ENCODE measurements around the gene UPK3A.
A peak's percentile ranks its signal among the peaks of the same experiment; 100 is the strongest.
"Not testable (repeated sequence)": the region's sequence is repeated elsewhere in the genome, so short reads cannot be mapped to it uniquely, and the experiment has no call there.

Gene UPK3A

GRCh38 chr22:45286854-45287551, 2.3 kb downstream of the UPK3A start:
- H3K9ac ChIP-seq (ENCODE audit: low read length): no peak overlapping the region
- H3K4me1 ChIP-seq (ENCODE audit: control insufficient read depth, insufficient read depth, low read length): peaks cover 36% of the 10 kb centered on the region
- H3K4me3 ChIP-seq (ENCODE audit: low read depth, low read length): no peak overlapping the region
- no peaks in the 10 kb centered on the region for H3K9me3 ChIP-seq (ENCODE audit: control insufficient read depth, insufficient read depth, low read depth, low read length)
- H3K27me3 ChIP-seq (ENCODE audit: control insufficient read depth, insufficient read depth, low read length): peaks cover 43% of the 10 kb centered on the region
- H3K27ac ChIP-seq (ENCODE audit: low read depth, low read length): no peak overlapping the region
- H3K36me3 ChIP-seq (ENCODE audit: control insufficient read depth, insufficient read depth, low read length): no peaks in the 10 kb centered on the region

- Histone ChIP-seq H3K4me1 (ENCODE audit: control insufficient read depth, insufficient read depth, low read length) (peaks cover 27% of the 10 kb centered on the region), H3K36me3 (ENCODE audit: control insufficient read depth, insufficient read depth, low read length) (no peaks in the 10 kb centered on the region), H3K27ac (ENCODE audit: low read depth, low read length) (no peak overlapping the region), H3K4me3 (ENCODE audit: low read depth, low read length) (0 out of 2 replicates have a peak overlapping the region, but pooled peaks have one; percentile 1), H3K9me3 (ENCODE audit: control insufficient read depth, insufficient read depth, low read depth, low read length) (no peaks in the 10 kb centered on the region), H3K27me3 (ENCODE audit: control insufficient read depth, insufficient read depth, low read length) (peaks cover 12% of the 10 kb centered on the region; the same call in 1 of the 2 replicates), H3K9ac (ENCODE audit: low read length) (no peak overlapping the region)
Observed at GRCh38 chr22:45290410-45290936, 5.7 kb downstream of the UPK3A start.

GRCh38 chr22:45291061-45291930, 6.5 kb downstream of the UPK3A start:
- peaks cover 23% of the 10 kb centered on the region for H3K4me1 ChIP-seq (ENCODE audit: control insufficient read depth, insufficient read depth, low read length)
- no peak overlapping the region for H3K27ac ChIP-seq (ENCODE audit: low read depth, low read length)
- no peaks in the 10 kb centered on the region for H3K36me3 ChIP-seq (ENCODE audit: control insufficient read depth, insufficient read depth, low read length)
- H3K9me3 ChIP-seq (ENCODE audit: control insufficient read depth, insufficient read depth, low read depth, low read length): no peaks in the 10 kb centered on the region
- no peak overlapping the region for H3K9ac ChIP-seq (ENCODE audit: low read length)
- peaks cover 4% of the 10 kb centered on the region; the same call in 1 of the 2 replicates for H3K27me3 ChIP-seq (ENCODE audit: control insufficient read depth, insufficient read depth, low read length)
- H3K4me3 ChIP-seq (ENCODE audit: low read depth, low read length): no peak overlapping the region

GRCh38 chr22:45291931-45292290, 7.2 kb downstream of the UPK3A start:
- Histone ChIP-seq H3K4me3 (ENCODE audit: low read depth, low read length) (no peak overlapping the region), H3K36me3 (ENCODE audit: control insufficient read depth, insufficient read depth, low read length) (no peaks in the 10 kb centered on the region), H3K27me3 (ENCODE audit: control insufficient read depth, insufficient read depth, low read length) (peaks cover 2% of the 10 kb centered on the region; the same call in 1 of the 2 replicates), H3K4me1 (ENCODE audit: control insufficient read depth, insufficient read depth, low read length) (peaks cover 17% of the 10 kb centered on the region), H3K9me3 (ENCODE audit: control insufficient read depth, insufficient read depth, low read depth, low read length) (no peaks in the 10 kb centered on the region), H3K27ac (ENCODE audit: low read depth, low read length) (no peak overlapping the region), H3K9ac (ENCODE audit: low read length) (no peak overlapping the region)

- no peak overlapping the region for H3K9ac ChIP-seq (ENCODE audit: low read length)
- no peak overlapping the region for H3K4me3 ChIP-seq (ENCODE audit: low read depth, low read length)
- H3K27me3 ChIP-seq (ENCODE audit: control insufficient read depth, insufficient read depth, low read length): peaks cover 2% of the 10 kb centered on the region; the same call in 1 of the 2 replicates
- peaks cover 13% of the 10 kb centered on the region for H3K4me1 ChIP-seq (ENCODE audit: control insufficient read depth, insufficient read depth, low read length)
- no peak overlapping the region for H3K27ac ChIP-seq (ENCODE audit: low read depth, low read length)
- no peaks in the 10 kb centered on the region for H3K9me3 ChIP-seq (ENCODE audit: control insufficient read depth, insufficient read depth, low read depth, low read length)
- no peaks in the 10 kb centered on the region for H3K36me3 ChIP-seq (ENCODE audit: control insufficient read depth, insufficient read depth, low read length)
Observed at GRCh38 chr22:45292731-45293442, 8.1 kb downstream of the UPK3A start.

- Histone ChIP-seq H3K27me3 (ENCODE audit: control insufficient read depth, insufficient read depth, low read length) (peaks cover 2% of the 10 kb centered on the region; the same call in 1 of the 2 replicates), H3K4me3 (ENCODE audit: low read depth, low read length) (no peak overlapping the region), H3K27ac (ENCODE audit: low read depth, low read length) (no peak overlapping the region), H3K4me1 (ENCODE audit: control insufficient read depth, insufficient read depth, low read length) (peaks cover 19% of the 10 kb centered on the region), H3K36me3 (ENCODE audit: control insufficient read depth, insufficient read depth, low read length) (no peaks in the 10 kb centered on the region), H3K9ac (ENCODE audit: low read length) (no peak overlapping the region), H3K9me3 (ENCODE audit: control insufficient read depth, insufficient read depth, low read depth, low read length) (no peaks in the 10 kb centered on the region)
Observed at GRCh38 chr22:45294030-45294429, 9.3 kb downstream of the UPK3A start.

GRCh38 chr22:45295004-45295403, 10.3 kb downstream of the UPK3A start:
- not testable (repeated sequence) for H3K27me3 ChIP-seq (ENCODE audit: control insufficient read depth, insufficient read depth, low read length); H3K36me3 ChIP-seq (ENCODE audit: control insufficient read depth, insufficient read depth, low read length); H3K9me3 ChIP-seq (ENCODE audit: control insufficient read depth, insufficient read depth, low read depth, low read length); H3K9ac ChIP-seq (ENCODE audit: low read length); H3K27ac ChIP-seq (ENCODE audit: low read depth, low read length); H3K4me3 ChIP-seq (ENCODE audit: low read depth, low read length)
- peaks cover 20% of the 10 kb centered on the region for H3K4me1 ChIP-seq (ENCODE audit: control insufficient read depth, insufficient read depth, low read length)

- Histone ChIP-seq H3K4me1 (ENCODE audit: control insufficient read depth, insufficient read depth, low read length) (peaks cover 15% of the 10 kb centered on the region), H3K36me3 (ENCODE audit: control insufficient read depth, insufficient read depth, low read length) (no peaks in the 10 kb centered on the region), H3K27me3 (ENCODE audit: control insufficient read depth, insufficient read depth, low read length) (peaks cover 2% of the 10 kb centered on the region; the same call in 1 of the 2 replicates), H3K4me3 (ENCODE audit: low read depth, low read length) (no peak overlapping the region), H3K9me3 (ENCODE audit: control insufficient read depth, insufficient read depth, low read depth, low read length) (no peaks in the 10 kb centered on the region), H3K27ac (ENCODE audit: low read depth, low read length) (no peak overlapping the region), H3K9ac (ENCODE audit: low read length) (no peak overlapping the region)
Observed at GRCh38 chr22:45295492-45295891, 10.7 kb downstream of the UPK3A start.

- no peak overlapping the region for H3K9ac ChIP-seq (ENCODE audit: low read length)
- H3K27me3 ChIP-seq (ENCODE audit: control insufficient read depth, insufficient read depth, low read length): no peaks in the 10 kb centered on the region
- H3K27ac ChIP-seq (ENCODE audit: low read depth, low read length): no peak overlapping the region
- H3K9me3 ChIP-seq (ENCODE audit: control insufficient read depth, insufficient read depth, low read depth, low read length): no peaks in the 10 kb centered on the region
- H3K4me3 ChIP-seq (ENCODE audit: low read depth, low read length): no peak overlapping the region
- H3K36me3 ChIP-seq (ENCODE audit: control insufficient read depth, insufficient read depth, low read length): no peaks in the 10 kb centered on the region
- H3K4me1 ChIP-seq (ENCODE audit: control insufficient read depth, insufficient read depth, low read length): peaks cover 11% of the 10 kb centered on the region
Observed at GRCh38 chr22:45296628-45297297, 12.0 kb downstream of the UPK3A start.

- Histone ChIP-seq H3K36me3 (ENCODE audit: control insufficient read depth, insufficient read depth, low read length) (no peaks in the 10 kb centered on the region), H3K27ac (ENCODE audit: low read depth, low read length) (no peak overlapping the region), H3K9ac (ENCODE audit: low read length) (peak overlapping the region; percentile 7), H3K4me1 (ENCODE audit: control insufficient read depth, insufficient read depth, low read length) (peaks cover 11% of the 10 kb centered on the region), H3K4me3 (ENCODE audit: low read depth, low read length) (no peak overlapping the region), H3K9me3 (ENCODE audit: control insufficient read depth, insufficient read depth, low read depth, low read length) (no peaks in the 10 kb centered on the region), H3K27me3 (ENCODE audit: control insufficient read depth, insufficient read depth, low read length) (no peaks in the 10 kb centered on the region)
Observed at GRCh38 chr22:45298934-45299505, 14.3 kb downstream of the UPK3A start.

Data from HUES6 (cell line).